IPS DF 19.7 (cell line): Measurements from ENCODE around the gene NAA20.

ENCODE experiments used
- DNase-seq: peaks from one replicate; pipeline ENCODE4 v3.0.0-alpha.2; 2013; ENCODE audit warnings: low read depth, low spot score

The NAA20 gene

DNA sequence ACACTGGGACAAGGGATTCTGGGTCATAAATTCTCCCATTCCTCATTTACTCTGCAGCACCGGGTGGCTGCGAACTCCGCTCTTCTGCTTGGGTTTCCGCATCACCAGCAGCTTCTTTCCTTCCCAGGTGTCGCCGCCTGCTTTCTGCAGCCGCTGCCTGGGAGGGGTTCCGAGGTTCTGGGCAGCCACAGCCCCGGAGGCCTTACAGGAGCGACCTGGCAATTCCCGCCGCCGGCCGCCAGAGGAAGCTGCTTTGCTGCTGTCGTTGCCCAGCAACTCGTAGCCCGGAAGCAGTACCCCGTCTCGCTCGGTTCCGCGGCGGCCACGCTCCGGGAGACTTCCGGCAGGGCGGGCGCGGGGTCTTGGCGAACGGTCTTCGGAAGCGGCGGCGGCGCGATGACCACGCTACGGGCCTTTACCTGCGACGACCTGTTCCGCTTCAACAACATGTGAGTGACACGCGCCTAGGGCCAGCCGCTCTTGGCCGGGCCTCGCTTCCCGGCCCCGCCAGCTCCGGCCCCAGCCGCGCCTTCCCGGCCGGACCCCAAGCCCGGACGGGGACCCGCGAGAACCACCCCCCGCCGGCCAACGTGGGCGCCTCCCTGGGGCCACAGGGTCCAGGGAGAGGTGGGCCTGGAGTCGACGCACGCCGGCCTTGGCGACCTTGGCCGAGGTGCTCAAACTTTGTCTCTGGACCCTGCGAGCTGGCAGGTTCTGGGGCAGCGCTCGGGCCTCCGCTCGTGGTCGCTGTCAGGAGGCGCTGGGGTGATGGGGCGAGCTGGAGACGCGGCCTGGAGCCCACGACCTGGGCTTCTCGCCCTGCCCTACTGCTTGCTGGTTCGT lies at the start of gene NAA20:
TSS of gene NAA20 (plus strand) at position 362 of the 843 bp plus-strand sequence. CDS start at position 397, 35 bp downstream.
- peak; percentile 75 for DNase-seq

DNA sequence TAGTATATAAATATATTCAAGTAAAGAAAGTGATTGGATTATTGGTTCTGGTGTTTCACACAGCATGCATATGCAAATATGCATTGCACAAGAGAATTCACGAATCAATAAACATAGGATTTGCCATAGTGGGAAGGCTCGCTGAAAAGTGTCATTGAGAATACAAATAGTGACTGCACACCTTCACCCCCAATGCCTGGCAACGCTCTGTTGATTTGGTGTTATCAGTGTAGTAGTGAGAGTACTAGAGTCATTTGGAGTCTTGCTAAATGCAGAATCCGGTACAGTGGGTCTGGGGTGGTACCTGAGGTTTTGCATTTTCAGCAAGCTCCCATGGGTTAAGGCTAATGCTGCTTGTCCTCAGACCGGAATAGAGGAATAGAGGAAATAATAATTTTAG lies 49.7 kb upstream of the NAA20 start:
- DNase-seq = no peak

DNA sequence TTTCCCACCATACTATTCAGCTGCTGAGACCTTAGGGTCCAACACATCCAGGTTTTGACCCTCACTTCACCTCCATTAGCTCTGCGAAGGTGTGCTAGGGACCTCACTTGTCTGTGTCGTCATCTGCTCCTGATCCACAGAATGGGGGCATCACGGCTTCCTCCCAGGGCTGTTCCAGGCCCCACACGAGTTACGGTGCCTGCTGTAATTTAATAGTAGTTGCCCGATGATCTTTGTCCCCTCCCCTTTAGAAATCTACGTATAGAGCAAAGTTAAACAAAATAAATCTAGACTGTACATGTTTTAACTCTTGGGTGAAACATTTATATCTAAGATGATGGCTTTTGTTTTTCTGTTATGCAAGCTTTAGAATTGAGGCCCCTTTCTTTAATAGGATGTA lies 49.1 kb upstream of the NAA20 start:
- no peak for DNase-seq

DNA sequence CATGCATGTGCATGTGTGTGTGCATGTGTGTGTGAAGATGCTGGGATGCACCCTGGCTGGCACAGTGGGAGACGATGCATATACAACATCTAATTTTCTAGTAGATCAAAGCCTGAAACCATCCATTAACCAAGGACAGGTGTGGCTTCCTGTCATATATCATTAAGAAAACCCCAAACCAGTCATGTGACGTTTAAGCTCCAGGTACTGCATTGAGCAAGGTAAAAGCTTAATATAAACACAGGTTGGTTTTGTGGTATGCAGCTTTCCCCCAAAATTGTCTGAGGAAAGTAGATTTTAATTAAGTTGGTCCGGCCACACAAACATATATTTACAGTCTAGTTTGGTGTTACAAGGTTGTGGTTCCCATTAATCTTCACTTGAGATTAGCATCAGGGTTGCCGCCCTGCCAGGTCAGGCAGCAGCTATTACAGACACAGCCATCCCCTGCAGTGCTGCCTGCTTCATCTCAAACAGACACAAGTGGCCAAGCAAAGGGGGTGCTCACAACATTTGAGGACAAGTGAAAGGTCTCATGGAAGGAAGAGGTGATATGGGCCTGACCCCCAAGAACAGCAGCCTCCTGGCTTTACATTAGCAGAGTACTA lies 48.6 kb upstream of the NAA20 start:
- no peak for DNase-seq

GRCh38 chr20:19969106-19969505 lies 48.1 kb upstream of the NAA20 start:
- no peak for DNase-seq

DNA sequence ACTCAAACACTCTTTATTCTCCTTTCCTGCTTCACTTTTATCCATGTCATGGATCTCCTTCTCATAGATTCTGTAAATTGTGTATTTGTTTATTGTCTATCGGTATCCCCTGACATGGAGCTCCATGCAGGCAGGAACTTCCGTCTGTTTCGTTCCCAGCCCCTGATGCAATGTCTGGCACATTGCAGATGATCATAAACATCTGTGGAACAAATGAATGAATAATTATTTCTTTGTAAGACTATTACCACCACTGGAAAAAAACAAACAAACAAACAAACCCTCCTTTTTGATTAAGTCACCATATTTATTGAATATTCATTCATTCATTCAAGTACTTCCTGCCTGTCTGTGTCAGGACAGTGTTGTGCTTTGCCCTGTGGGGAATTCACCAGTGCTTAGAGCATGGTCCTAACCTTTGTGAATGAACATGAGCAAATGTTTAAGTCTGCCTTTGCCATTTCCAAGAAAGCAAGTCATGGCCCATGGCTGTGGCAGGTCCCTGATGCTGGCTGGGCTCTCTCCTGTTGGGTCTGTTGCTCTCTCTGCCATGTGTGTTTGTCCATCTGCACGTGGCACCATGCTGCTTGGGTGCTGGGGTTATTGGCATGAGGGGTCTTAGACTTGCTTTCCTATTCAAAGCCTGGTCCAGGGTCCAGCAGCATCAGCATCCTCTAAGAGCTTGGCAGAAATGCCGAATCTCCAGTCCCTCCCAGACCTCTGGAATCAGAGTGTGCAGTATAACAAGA lies 47.5 kb upstream of the NAA20 start:
- no peak for DNase-seq

DNA sequence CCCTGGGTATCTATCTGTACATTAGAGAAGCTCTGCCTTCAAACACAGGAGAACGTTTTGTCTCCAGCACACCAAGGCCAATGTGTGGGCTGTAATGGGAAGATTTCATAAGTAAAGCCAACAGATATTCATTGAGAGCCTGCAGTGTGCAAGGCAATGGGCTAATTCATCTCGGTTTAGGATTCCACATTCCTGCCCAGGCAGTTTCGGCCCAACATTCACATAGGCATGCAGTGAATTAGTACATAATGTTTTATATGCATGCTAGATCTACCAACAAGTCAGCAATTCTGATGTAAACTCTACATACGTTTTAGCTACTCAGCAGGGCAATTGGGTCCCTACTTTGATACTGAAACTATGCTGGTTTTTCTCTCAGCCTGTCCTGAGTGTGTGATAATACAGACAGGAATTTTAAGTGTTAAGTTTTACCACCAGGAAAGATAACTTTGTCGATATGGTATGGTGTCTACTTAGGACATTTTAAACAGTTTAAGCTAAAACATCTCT lies 46.9 kb upstream of the NAA20 start:
- no peak for DNase-seq

- no peak for DNase-seq
Measured at GRCh38 chr20:19971116-19971515, 46.0 kb upstream of the NAA20 start.

DNA sequence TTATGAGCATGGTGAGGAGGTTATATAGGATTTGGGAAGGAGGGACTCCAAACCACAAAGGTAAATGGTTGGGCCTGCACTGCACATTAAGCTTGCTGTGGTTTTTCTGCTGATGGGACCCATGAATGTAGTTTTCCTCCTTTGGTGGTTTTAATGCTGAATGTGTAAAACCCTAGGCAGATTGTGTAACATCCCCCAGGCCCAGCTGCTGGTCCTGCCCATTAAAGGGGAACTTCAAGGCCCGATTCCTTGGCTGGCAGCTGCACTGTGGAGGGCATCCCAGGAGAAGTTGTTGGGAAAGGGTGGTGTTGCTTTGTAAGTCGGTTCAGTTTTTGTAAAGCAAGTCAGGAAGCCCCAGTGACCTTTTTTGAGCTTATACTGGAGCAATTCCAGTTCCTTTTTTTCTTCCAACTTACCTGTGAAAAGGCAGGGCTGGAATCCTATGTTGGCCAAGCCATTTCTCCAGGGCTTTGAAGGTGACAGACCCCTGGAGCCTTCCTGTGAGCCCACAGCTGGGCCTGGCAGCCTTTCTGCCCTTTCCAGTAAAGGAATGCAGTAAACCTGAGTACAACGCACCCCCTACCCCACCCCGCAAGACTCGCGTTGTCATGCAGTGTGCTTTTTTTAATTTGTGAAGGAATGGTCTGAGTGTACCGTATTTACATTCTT lies 43.1 kb upstream of the NAA20 start:
- no peak for DNase-seq

GRCh38 chr20:19974630-19975435 lies 42.3 kb upstream of the NAA20 start:
- DNase-seq = no peak

DNA sequence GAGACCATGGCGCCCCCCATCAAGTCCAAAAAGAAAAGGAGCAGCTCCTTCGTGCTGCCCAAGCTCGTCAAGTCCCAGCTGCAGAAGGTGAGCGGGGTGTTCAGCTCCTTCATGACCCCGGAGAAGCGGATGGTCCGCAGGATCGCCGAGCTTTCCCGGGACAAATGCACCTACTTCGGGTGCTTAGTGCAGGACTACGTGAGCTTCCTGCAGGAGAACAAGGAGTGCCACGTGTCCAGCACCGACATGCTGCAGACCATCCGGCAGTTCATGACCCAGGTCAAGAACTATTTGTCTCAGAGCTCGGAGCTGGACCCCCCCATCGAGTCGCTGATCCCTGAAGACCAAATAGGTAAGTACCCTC lies 41.7 kb upstream of the NAA20 start:
- DNase-seq = no peak

DNA sequence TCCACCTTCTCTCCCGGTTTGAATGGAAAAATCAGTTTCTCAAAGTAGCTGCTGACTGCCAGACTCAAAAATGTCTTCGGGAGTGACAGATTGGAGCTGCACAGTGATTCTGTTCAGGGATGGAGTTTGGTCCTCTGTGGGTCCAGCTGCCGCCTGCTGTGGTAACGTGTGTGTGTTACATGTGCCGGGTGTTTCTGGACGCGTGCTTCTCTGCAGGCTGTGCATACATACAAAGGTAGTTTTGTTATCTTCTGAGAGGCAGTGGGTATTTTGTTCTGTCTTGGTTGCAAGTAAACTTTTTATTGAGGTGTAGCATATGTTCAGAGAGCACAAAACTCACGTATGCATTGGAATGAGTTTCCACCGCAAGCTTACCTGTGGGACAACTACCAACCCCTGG lies 41.3 kb upstream of the NAA20 start:
- DNase-seq = no peak

DNA sequence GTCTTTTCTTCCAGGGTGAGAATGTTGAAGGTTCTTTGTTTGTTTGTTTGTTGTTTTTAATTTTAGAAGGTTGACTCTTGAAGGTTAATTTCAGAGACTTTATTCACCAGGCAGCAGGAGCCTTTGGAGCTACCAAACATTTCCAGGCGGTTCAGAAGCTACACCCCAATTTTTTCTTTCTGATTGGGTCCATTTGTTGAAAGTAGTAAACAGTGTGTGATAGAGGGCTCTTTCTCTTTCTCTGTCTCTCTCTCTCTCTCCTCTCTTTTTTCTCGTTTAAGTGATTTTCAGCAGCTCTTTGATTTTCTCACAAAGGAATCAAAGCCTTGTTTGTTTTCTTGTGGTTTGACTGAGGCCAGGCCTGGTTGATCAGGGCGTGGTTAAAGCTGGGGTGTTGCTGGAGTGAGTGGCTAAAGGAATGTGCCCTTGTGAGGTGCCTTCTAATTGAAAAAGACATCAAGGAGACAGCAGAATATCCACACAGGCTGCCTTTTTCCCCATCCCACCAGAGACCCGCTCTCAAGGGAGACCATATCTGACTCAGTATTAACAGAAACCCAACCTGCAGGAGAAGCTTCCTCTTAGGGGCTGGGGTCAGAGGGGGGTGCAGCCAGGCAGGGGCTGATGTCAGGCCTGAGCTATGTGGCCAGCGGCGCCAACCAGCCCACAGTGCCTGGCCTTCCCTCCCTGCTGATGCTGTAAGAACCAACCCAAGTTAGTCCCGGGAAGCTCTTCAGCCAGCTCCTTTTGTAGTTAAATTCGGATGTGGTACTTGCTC lies 40.4 kb upstream of the NAA20 start:
- no peak for DNase-seq

DNA sequence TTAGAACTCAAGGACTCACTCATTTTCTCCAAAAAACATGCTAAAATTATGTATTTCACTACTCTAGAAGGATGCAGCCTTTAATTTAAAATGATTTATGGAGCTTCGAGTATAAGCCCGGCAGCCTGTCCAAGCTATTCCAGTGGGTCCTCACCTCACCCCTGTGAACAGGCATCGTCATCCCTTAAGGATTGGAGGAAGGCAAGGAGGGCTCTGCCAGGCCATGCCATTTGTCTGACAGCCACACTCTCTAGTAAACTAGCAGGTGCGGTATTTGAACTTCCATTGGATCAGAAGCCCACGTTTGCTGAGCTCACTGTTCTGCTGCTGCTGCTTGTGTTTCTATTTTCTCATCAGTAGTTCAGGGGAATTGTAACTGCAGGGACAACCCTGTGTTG lies 39.8 kb upstream of the NAA20 start:
- no peak for DNase-seq

DNA sequence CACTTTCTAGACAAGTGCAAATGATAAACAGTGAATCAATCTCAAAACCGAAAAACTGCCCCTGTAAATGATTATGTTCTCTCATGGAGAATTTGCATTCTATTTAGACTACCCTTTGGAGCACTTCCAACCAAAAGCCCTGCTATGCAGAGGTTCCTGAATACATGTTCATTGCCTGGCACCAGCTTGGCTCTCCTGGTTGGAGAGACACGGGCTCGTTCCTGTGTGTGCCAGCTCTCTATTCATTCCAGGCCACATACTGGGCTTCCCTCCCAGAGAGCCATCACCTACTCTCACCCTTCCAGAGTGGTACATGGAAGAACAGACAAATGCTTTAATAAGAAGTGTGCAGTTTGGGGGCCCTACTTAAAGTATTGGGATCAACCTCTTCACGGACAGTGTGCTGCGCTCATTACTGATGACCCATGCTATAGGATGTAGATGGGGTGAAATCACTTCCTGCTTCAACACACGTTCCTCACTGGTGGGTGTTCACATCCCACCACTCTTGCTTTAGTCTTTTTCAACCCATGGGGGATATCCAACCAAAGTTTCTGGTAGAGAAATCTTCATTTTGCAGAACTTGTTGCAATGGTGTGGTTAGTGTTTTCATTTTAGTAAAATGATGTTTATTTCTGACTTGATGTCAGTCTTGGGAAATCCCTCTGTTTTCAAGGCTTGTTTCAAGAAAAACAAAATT lies 38.5 kb upstream of the NAA20 start:
- DNase-seq = no peak

- DNase-seq = no peak
Measured at GRCh38 chr20:19981031-19981451, 36.1 kb upstream of the NAA20 start.

DNA sequence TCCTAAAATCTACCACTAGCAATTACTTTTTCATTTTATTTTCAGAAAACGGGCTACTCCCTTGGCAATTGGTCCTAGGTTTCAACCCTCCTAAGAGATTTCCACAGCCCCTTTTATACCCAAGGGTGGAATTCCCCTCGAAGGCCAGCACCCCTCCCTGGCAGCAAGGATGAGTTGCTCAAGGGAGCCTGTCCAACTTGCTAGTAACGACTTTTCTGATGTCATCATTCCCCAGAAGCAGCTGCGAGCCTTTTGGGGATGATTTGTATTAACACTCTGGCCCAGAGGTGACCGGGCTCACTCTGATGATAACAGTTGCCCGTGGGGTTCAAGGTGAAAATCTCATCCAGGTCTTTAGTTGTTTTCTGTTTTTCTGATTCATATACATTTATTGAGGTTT lies 30.7 kb upstream of the NAA20 start:
- DNase-seq = no peak

DNA sequence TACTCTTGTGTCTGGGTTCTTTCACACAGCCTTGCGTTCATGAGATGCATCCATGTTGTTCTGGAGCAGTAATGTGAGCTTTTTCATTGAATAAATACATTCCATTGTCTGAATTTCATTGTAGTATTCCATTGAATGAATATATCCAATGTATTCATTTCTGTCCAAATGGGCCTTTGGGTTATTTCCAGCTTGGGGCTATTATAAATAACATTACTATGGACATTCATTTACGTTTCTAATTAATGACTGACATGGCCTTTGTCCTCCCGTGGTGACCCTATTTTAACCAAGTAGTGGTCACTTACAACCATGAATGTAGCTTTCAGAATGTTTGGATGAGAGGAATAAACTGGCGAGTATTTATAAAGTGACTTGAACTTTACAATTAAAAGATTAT lies 30.1 kb upstream of the NAA20 start:
- no peak for DNase-seq

GRCh38 chr20:19990850-19991249 lies 26.3 kb upstream of the NAA20 start:
- DNase-seq = no peak

DNA sequence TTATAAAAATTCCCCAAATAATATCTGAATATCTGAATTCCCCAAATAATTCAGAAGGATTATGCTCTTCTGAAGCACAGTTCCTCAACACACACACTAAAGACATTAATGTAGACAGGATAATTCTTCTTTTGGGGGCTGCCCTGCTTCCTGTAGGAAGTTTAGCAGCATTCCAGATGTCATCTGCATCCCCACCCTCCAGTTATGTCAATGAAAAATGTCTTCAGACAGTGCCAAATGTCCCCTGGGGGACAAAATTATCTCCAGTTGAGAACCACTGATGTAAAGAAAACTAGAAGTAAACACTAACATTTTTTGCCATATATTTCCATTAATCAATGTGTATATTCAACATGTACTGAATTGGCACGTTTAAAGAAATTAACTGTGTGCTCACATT lies 25.9 kb upstream of the NAA20 start:
- no peak for DNase-seq
